KMS-11 (cell line): ENCODE measurements around the gene CCND2.

ENCODE experiments used
- H2AFZ ChIP-seq: fragments of 200-600 bp; sonication (generic); 2 replicates; pipeline ENCODE4 v1.6.1; 2016; ENCODE audit warnings: antibody characterized with exemption, mixed run types, low read depth
- H3K27ac ChIP-seq: fragments of 200-600 bp; sonication (generic); 2 replicates; pipeline ENCODE4 v1.6.1; 2016; ENCODE audit warnings: mild to moderate bottlenecking, mixed run types
- H3K27me3 ChIP-seq: fragments of 200-600 bp; sonication (generic); 2 replicates; pipeline ENCODE4 v1.6.1; 2017; ENCODE audit warnings: mild to moderate bottlenecking, low read depth, mixed run types, moderate library complexity; ENCODE audit not compliant: insufficient read depth
- H3K36me3 ChIP-seq: fragments of 200-600 bp; sonication (generic); 2 replicates; pipeline ENCODE4 v1.6.1; 2017; ENCODE audit warnings: mild to moderate bottlenecking, mixed run types; ENCODE audit not compliant: insufficient read depth
- H3K4me1 ChIP-seq: fragments of 200-600 bp; sonication (generic); 2 replicates; pipeline ENCODE4 v1.6.1; 2016; ENCODE audit warnings: mild to moderate bottlenecking, low read depth, mixed run types; ENCODE audit not compliant: poor library complexity, severe bottlenecking
- H3K4me2 ChIP-seq: fragments of 200-600 bp; sonication (generic); 2 replicates; pipeline ENCODE4 v1.7.0; 2016; ENCODE audit warnings: mild to moderate bottlenecking, mixed run types
- H3K4me3 ChIP-seq: fragments of 200-600 bp; sonication (generic); IDR thresholded peaks from 2 replicates; pipeline ENCODE4 v1.6.1; 2017; ENCODE audit warnings: low read depth, low read length, mixed read lengths; ENCODE audit not compliant: insufficient read depth
- H3K79me2 ChIP-seq: fragments of 200-600 bp; sonication (generic); 2 replicates; pipeline ENCODE4 v1.6.1; 2016; ENCODE audit warnings: low read depth, mixed run types; ENCODE audit not compliant: insufficient read depth
- H3K9ac ChIP-seq: fragments of 200-600 bp; sonication (generic); 2 replicates; pipeline ENCODE4 v1.6.1; 2016; ENCODE audit warnings: mild to moderate bottlenecking, mixed run types
- H4K20me1 ChIP-seq: fragments of 200-600 bp; sonication (generic); 2 replicates; pipeline ENCODE4 v1.6.1; 2016; ENCODE audit warnings: mild to moderate bottlenecking, mixed run types; ENCODE audit not compliant: insufficient read depth
- TF ChIP-seq, protein P1 (sequence below): fragments of 200-600 bp; sonication (generic); conservative IDR thresholded peaks from 2 replicates; pipeline ENCODE4 v1.6.1; 2017; ENCODE audit warnings: low read depth, mild to moderate bottlenecking, antibody characterized with exemption, low read length, moderate library complexity, mixed read lengths

Gene CCND2

DNA sequence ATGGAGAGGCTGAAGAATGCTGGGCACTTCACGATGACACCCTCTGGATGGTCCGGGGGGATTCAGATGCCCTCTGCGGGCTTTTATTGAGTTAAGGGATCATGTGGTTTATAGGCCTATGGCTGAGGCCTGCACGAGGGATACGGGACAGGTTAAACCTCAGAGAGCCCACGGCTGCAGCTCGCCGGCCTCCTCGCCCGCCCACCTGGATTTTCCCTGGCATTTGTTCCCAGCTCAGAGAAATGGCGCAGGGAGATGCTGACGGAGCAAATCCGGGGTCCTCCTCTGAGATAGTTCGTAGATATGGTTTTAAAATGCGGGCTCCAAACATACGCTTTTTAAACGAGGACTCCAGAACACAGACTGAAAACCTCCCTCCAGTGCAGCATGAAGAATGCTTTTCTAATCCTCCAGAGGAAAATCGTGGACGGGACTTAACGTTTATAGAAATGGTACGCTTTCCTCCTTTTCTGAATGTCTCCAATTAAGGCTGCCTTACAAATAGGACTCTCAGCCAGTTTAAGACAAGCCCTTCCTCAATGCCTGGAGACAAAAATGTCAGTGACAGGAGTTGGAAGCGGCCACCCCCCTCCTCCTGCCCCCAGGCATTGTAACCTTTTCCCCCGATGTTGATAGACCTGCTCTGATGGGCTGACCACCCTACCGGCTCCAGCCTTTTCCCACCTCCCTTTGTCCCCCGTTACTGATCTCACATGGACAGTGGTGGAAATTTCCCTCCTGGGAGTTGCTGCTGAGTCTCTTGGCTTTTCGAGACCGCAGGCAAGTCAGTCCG is 16.6 kb downstream of the CCND2 start:
- Histone ChIP-seq H3K79me2 (peaks cover 98% of the 10 kb centered on the region), H3K4me3 (no peak overlapping the region)

DNA sequence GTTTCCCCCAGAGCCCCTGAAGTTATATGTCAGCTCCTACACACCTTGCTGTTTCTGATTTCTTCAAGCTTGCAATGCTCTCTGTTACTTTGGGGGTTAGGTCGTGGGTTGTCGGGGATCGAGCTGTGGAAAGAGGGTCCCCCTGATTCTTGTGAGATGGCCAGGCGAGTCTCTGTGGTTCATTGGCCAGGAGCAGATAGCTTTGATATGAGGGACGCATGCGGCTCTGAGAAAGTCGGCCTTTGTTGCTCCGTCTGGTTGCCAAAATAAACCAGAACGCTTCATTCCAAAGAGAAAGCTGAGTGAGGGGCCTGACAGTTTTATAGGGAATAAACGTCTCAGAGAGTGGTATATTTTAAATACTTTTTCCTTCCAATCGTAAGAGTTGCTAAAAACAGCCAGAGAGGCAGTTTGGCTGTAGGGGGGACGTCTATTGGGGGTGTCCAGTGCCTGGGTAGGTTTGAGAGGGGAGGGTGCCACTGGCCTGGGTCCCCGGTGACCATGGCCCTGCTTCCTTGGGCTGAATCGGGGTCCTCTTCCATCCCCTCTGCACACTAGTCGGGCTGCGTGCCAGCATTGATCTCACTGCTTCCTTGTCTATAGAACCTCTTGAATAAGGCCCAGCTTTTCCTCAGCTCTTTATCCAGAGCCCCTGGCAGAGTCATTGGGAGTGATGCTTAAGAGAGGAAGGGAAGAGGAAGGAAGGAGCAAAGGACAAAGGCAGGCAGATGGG is 18.9 kb downstream of the CCND2 start:
- H3K36me3 ChIP-seq, result peaks cover 5% of the 10 kb centered on the region; the same call in 1 of the 2 replicates

More for the DNA sequence above, 16.6 kb downstream of the CCND2 start:
- Histone ChIP-seq H3K9ac (no peak overlapping the region), H3K27ac (no peak overlapping the region), H3K27me3 (no peaks in the 10 kb centered on the region), H3K4me1 (no peaks in the 10 kb centered on the region), H2AFZ (no peak overlapping the region), H3K4me2 (no peak overlapping the region), H4K20me1 (peaks cover 42% of the 10 kb centered on the region), H3K36me3 (peaks cover 13% of the 10 kb centered on the region; the same call in 1 of the 2 replicates)
- TF ChIP-seq, protein P1, sequence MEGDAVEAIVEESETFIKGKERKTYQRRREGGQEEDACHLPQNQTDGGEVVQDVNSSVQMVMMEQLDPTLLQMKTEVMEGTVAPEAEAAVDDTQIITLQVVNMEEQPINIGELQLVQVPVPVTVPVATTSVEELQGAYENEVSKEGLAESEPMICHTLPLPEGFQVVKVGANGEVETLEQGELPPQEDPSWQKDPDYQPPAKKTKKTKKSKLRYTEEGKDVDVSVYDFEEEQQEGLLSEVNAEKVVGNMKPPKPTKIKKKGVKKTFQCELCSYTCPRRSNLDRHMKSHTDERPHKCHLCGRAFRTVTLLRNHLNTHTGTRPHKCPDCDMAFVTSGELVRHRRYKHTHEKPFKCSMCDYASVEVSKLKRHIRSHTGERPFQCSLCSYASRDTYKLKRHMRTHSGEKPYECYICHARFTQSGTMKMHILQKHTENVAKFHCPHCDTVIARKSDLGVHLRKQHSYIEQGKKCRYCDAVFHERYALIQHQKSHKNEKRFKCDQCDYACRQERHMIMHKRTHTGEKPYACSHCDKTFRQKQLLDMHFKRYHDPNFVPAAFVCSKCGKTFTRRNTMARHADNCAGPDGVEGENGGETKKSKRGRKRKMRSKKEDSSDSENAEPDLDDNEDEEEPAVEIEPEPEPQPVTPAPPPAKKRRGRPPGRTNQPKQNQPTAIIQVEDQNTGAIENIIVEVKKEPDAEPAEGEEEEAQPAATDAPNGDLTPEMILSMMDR, result no peak

DNA sequence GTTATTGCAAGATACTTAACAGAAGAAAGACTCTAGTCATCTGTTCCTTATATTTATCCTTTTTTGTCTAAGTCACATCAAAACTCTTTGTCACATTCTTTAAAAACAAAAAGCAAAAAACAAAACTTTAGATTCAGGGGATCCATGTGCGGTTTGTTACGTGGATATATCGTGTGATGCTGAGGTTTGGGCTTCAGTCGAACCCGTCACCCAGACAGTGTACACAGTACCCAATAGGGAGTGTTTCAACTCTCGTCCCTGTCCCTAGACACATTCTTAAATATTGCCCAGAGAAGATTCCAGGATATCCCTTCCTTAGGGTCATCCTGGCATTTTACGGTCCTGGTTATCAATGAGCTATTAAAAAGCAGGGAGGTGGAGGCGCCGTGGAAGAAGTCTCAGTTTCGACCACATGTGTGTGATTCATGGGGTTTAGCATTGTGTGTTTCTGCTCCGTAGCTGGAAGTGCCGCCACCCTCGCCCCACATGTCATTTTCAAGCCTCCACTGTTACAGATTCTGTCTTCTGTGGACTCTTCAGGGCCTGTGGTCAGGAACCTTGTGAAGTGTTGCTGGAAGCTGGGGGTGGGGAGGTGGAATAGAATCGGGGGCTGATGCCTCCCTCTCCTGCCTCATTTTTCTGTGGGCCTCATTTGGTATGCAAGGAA is 19.9 kb downstream of the CCND2 start:
- TF ChIP-seq, protein P1, result no peak
- Histone ChIP-seq H3K9ac (no peak overlapping the region), H3K4me1 (no peaks in the 10 kb centered on the region), H3K79me2 (peaks cover 89% of the 10 kb centered on the region), H3K27me3 (no peaks in the 10 kb centered on the region), H2AFZ (no peak overlapping the region), H3K4me3 (no peak overlapping the region), H3K4me2 (no peak overlapping the region), H3K27ac (no peak overlapping the region), H4K20me1 (peaks cover 42% of the 10 kb centered on the region), H3K36me3 (peaks cover 5% of the 10 kb centered on the region; the same call in 1 of the 2 replicates)

More for the DNA sequence above, 18.9 kb downstream of the CCND2 start:
- no peak overlapping the region for H3K9ac ChIP-seq
- no peak overlapping the region for H2AFZ ChIP-seq
- H3K27me3 ChIP-seq, result no peaks in the 10 kb centered on the region
- peaks cover 90% of the 10 kb centered on the region for H3K79me2 ChIP-seq
- H3K4me3 ChIP-seq, result no peak overlapping the region
- TF ChIP-seq, protein P1, result no peak
- H3K27ac ChIP-seq, result no peak overlapping the region
- H3K4me1 ChIP-seq, result no peaks in the 10 kb centered on the region
- no peak overlapping the region for H3K4me2 ChIP-seq
- peaks cover 38% of the 10 kb centered on the region for H4K20me1 ChIP-seq

DNA sequence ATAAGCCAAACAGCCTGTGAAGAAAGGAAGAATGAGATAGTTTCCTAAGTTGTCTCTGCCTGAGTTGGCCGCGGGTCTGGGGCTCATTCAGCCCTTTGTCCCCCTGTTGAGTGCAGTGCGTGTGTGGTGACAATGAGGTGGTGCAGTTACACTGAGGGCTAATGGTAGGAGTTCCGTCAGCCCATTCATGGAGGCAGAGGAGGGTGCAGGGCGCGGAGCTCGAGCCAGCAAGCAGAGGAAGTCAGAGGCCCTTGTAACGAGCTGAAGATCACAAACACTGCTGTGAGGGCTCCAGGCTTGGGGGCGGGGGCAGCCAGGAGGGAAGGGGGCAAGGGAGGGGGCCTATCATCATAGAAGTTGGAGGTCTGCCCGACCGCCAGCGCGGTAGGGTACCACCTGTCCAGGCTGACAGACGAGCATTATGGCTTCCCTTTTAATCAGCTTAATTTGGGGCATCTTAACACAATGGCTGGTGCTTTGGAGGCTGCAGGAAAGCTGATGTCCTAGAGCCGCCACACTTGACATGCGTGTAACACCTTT is 20.5 kb downstream of the CCND2 start:
- no peak overlapping the region for H3K4me3 ChIP-seq
- peaks cover 42% of the 10 kb centered on the region for H4K20me1 ChIP-seq
- TF ChIP-seq, protein P1, result no peak
- H3K36me3 ChIP-seq, result peaks cover 5% of the 10 kb centered on the region; the same call in 1 of the 2 replicates
- no peak overlapping the region for H2AFZ ChIP-seq
- no peak overlapping the region for H3K27ac ChIP-seq
- no peaks in the 10 kb centered on the region for H3K4me1 ChIP-seq
- no peak overlapping the region for H3K4me2 ChIP-seq
- H3K27me3 ChIP-seq, result no peaks in the 10 kb centered on the region
- H3K79me2 ChIP-seq, result peaks cover 83% of the 10 kb centered on the region
- no peak overlapping the region for H3K9ac ChIP-seq
